NT2/D1 (cell line): ENCODE data around the gene BIK.

Experiments
- DNase-seq: peaks from one replicate; pipeline ENCODE4 v3.0.0-alpha.2; 2011; ENCODE audit warnings: low read depth, low spot score
- H3K27me3 ChIP-seq: 2 replicates; pipeline ENCODE4 v1.6.0; 2011; ENCODE audit warnings: mild to moderate bottlenecking; ENCODE audit not compliant: insufficient read length, insufficient read depth
- H3K36me3 ChIP-seq: 2 replicates; pipeline ENCODE4 v1.6.1; 2011; ENCODE audit warnings: mild to moderate bottlenecking, low read length, mixed read lengths; ENCODE audit not compliant: insufficient read depth, insufficient read length
- H3K4me1 ChIP-seq: 2 replicates; pipeline ENCODE4 v1.5.1; 2011; ENCODE audit not compliant: insufficient read depth, insufficient read length
- H3K4me3 ChIP-seq: 2 replicates; pipeline ENCODE4 v1.5.1; 2011; ENCODE audit warnings: low read depth; ENCODE audit not compliant: insufficient read length
- H3K9ac ChIP-seq: 2 replicates; pipeline ENCODE4 v1.6.0; 2011; ENCODE audit warnings: low read depth; ENCODE audit not compliant: insufficient read length
- H3K9me3 ChIP-seq: 2 replicates; pipeline ENCODE4 v1.5.1; 2011; ENCODE audit warnings: mild to moderate bottlenecking, low read length; ENCODE audit not compliant: insufficient read depth
- SUZ12 ChIP-seq: IDR thresholded peaks from 2 replicates; pipeline ENCODE4 v1.6.1; 2011; ENCODE audit not compliant: insufficient read length, insufficient read depth; ENCODE audit errors: extremely low read depth
- YY1 ChIP-seq: IDR thresholded peaks from 2 replicates; pipeline ENCODE4 v1.6.1; 2011; ENCODE audit not compliant: insufficient read length, insufficient read depth
- ZNF274 ChIP-seq: IDR thresholded peaks from 2 replicates; pipeline ENCODE4 v1.6.1; 2011; ENCODE audit warnings: mild to moderate bottlenecking, low read depth, low read length

BIK gene

GRCh38 chr22:43164636-43165035 lies 54.1 kb downstream of the BIK start:
- Histone ChIP-seq H3K9me3 (no peaks in the 10 kb centered on the region), H3K9ac (no peak overlapping the region), H3K4me1 (peaks cover under 1% of the 10 kb centered on the region), H3K4me3 (no peak overlapping the region), H3K27me3 (no peaks in the 10 kb centered on the region), H3K36me3 (peaks cover 37% of the 10 kb centered on the region)
- DNase-seq, result no peak
- TF ChIP-seq SUZ12 (no peak), ZNF274 (no peak), YY1 (no peak)

DNA sequence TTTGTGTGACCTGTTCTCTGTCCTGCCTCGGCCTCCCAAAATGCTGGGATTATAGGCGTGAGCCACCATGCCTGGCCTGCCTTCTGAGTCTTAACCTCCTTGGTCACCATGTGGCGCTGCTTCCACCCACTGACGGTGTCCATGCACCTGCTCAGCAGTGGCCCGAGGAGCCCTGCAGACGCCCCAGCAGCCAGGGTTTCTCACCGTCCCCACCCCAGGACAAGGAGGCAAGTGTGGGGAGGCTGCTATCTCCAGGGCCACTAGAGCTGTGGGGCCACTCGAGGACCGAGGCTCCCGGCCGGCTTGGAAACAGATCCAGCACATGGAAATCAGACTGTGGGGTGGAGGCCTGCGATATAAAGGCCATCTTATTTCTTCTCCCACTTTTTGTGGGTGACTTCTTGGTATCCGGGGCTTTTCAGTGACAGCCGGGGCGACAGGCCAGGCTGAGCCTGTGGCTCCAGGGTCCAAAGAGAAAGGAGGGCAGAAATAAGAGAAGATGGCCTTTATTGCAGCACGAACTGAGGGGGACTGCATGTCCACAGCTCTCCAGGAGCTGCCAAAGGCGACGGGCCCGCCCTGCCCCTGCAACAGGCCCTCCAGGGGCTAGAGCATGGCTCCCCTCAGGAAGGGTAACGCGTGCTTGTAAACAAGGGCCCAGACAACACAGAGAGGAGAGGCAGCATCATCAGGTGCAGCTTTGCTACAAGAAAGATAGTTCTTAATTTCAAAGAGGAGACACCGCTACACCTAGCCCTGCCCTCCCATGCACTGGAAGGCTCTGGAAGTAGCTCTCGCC lies 55.8 kb downstream of the BIK start:
- Histone ChIP-seq H3K4me3 (no peak overlapping the region), H3K9ac (no peak overlapping the region), H3K27me3 (no peaks in the 10 kb centered on the region), H3K36me3 (peaks cover 53% of the 10 kb centered on the region), H3K9me3 (no peaks in the 10 kb centered on the region), H3K4me1 (no peaks in the 10 kb centered on the region)
- no peak for TF ChIP-seq YY1
- TF ChIP-seq ZNF274, result no peak
- no peak for TF ChIP-seq SUZ12
- no peak for DNase-seq

DNA sequence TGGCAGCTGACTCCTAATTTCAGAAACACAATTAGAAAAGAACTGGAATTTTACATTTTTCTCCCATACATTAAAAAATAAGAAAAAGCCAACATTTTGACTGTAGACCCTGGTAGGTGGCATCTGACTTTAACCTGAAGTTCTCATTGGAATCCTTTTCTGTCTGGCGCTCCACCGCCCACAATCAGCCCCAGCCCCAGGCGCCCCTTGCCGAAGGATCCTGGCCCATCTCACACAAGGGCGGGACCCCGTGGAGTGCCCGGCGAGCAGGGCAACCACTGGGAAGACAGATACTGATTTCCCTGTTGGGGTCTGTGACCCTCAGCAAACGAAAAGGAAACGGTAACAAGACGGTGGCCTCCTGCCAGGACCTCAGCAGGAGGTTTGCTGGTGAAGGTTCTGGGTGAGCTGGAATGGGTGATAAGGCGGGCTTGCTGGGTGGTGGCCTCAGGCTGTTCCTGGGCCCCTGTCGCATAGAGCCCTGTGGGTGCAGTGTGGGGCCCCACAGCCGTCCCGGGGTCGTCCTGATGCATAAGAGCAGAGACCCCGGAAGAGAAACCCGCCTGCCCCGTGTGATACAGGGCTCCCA lies 56.5 kb downstream of the BIK start:
- DNase-seq, result no peak
- Histone ChIP-seq H3K9ac (no peak overlapping the region), H3K4me1 (no peaks in the 10 kb centered on the region), H3K36me3 (peaks cover 60% of the 10 kb centered on the region), H3K9me3 (no peaks in the 10 kb centered on the region), H3K27me3 (no peaks in the 10 kb centered on the region), H3K4me3 (no peak overlapping the region)
- TF ChIP-seq ZNF274 (no peak), SUZ12 (no peak), YY1 (no peak)

DNA sequence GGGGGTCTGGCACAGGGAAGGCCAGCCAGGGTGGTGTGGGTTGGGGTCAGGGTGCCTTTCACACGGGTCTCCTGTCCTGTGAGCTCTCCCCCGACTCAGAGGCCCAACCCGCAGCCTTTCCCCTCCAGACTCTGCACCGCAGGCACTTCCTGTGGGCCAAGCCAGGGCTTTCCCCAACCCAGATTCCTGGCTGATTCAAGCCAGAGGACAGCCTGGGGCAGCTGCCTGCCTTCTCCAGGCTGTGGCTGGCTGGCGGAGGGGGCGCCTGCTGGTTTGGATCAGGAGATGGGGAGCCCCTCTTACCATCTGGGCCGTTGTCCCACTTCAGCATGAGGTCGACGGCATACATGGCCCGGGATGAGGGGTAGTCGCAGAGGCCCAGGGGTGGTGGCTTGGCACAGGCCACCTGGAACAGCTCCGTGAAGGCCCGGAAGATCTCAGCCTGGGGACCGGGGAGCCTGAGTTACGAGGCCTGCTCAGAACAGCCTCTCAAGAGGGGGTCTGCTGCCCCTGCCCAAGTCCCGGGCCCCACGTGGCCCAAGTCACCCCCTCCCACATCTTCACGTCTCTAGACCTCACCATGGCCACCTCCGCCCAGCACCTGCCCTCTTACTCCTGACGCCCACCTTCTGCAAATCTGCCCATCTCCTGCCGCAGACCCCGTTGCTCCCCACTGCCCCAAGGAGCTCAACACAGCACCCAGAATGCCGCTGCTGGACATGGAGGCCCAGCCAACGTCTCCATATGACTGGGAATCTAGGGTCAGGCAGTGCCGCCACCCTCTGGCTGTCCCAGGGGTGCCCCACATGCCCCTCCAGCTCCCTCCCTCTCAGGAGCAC lies 58.1 kb downstream of the BIK start:
- no peak for DNase-seq
- TF ChIP-seq ZNF274 (no peak), SUZ12 (no peak), YY1 (no peak)
- Histone ChIP-seq H3K9ac (no peak overlapping the region), H3K27me3 (no peaks in the 10 kb centered on the region), H3K4me3 (no peak overlapping the region), H3K9me3 (no peaks in the 10 kb centered on the region), H3K4me1 (no peaks in the 10 kb centered on the region), H3K36me3 (peaks cover 71% of the 10 kb centered on the region)

GRCh38 chr22:43169310-43170130 lies 59.0 kb downstream of the BIK start:
- Histone ChIP-seq H3K4me3 (no peak overlapping the region), H3K4me1 (no peaks in the 10 kb centered on the region), H3K9me3 (no peaks in the 10 kb centered on the region), H3K27me3 (no peaks in the 10 kb centered on the region), H3K9ac (no peak overlapping the region), H3K36me3 (peaks cover 79% of the 10 kb centered on the region)
- TF ChIP-seq ZNF274 (no peak), YY1 (no peak), SUZ12 (no peak)
- DNase-seq, result no peak

DNA sequence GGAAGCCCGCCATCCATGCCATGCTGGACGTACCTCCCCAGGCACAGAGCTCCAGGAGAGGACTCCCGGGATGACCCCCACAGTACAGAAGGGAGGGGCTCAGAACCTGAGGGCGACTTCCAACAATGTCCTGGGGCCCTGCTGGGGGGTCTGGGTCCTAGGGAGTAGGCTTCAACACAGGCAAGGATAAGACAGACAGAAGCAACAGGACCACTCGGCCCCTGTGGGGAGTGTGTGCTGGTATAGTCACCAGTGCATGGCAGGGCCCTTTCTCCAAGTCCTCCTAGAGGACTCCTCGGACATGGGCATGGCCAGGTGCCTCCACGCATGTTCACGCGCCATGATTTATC lies 59.6 kb downstream of the BIK start:
- Histone ChIP-seq H3K4me3 (no peak overlapping the region), H3K27me3 (no peaks in the 10 kb centered on the region), H3K9me3 (no peaks in the 10 kb centered on the region), H3K9ac (no peak overlapping the region), H3K36me3 (peaks cover 85% of the 10 kb centered on the region), H3K4me1 (no peaks in the 10 kb centered on the region)
- no peak for DNase-seq
- TF ChIP-seq YY1 (no peak), ZNF274 (no peak), SUZ12 (no peak)
